H1 (cell line): ENCODE data around the gene EHBP1. TPM values are rescaled to one million over a fixed set of nuclear protein-coding genes. Genes with fewer than 3 reads are reported as not detected.

ENCODE experiments used
- CTCF ChIA-PET: fragments of 300-600 bp; sonication (Branson Sonifier 250); formaldehyde crosslinking; loops from one replicate; lab custom pipeline; 2021; ENCODE audit not compliant: partially characterized antibody; lab: Charles Lee
- POLR2A ChIA-PET: fragments of 300-600 bp; sonication (Branson Sonifier 250); formaldehyde crosslinking; loops from one replicate; lab custom pipeline; 2021; ENCODE audit warnings: inconsistent platforms; ENCODE audit not compliant: partially characterized antibody; lab: Charles Lee
- DNase-seq, 2 experiments: peaks; one replicate each; pipeline versions ENCODE4 v3.0.0 to v3.0.0-alpha.2; 2010 to 2022; ENCODE audit warnings: low spot score in 2 of 2, low read depth in 1 of 2, mixed read lengths in 1 of 2
- FAIRE-seq: peaks from 2 replicates; lab custom pipeline; 2011; peaks lifted over from hg19 to GRCh38; lab: Jason Lieb, UNC
- H2AFZ ChIP-seq: 2 replicates; pipeline ENCODE4 v1.8.1; 2012; ENCODE audit warnings: low read length, inconsistent platforms
- H2AK5ac ChIP-seq: 2 replicates; pipeline ENCODE4 v1.6.1; 2013; ENCODE audit warnings: low read depth, low read length
- H2BK120ac ChIP-seq: replicated peaks from 2 replicates; pipeline ENCODE3; 2013; ENCODE audit warnings: low read depth, low read length, inconsistent platforms
- H2BK12ac ChIP-seq: 2 replicates; pipeline ENCODE4 v1.6.1; 2013; ENCODE audit warnings: low read depth, low read length
- H2BK15ac ChIP-seq: 2 replicates; pipeline ENCODE4 v1.6.1; 2013; ENCODE audit warnings: low read length
- H2BK20ac ChIP-seq: 2 replicates; pipeline ENCODE4 v1.6.1; 2013; ENCODE audit warnings: low read length
- H2BK5ac ChIP-seq: 2 replicates; pipeline ENCODE4 v1.6.1; 2013; ENCODE audit warnings: low read depth, low read length
- H3K14ac ChIP-seq: 2 replicates; pipeline ENCODE4 v1.6.1; 2013; ENCODE audit warnings: inconsistent platforms; ENCODE audit not compliant: insufficient read length
- H3K18ac ChIP-seq: 2 replicates; pipeline ENCODE4 v1.6.1; 2013; ENCODE audit warnings: low read length; ENCODE audit errors: extremely low read depth
- H3K23ac ChIP-seq: 2 replicates; pipeline ENCODE4 v1.6.1; 2013; ENCODE audit warnings: inconsistent platforms; ENCODE audit not compliant: insufficient read length
- H3K23me2 ChIP-seq: 2 replicates; pipeline ENCODE4 v1.6.1; 2013; ENCODE audit warnings: low read depth, low read length
- H3K27ac ChIP-seq: 2 replicates; pipeline ENCODE4 v1.6.1; 2011; ENCODE audit warnings: low read depth, low read length, inconsistent platforms
- H3K27me3 ChIP-seq, 4 experiments: replicated peaks in 1 of 4; 1 replicate in 1 of 4; 2 replicates in 3 of 4; pipeline versions ENCODE4 v1.6.1 to v1.8.1; 2011 to 2013; ENCODE audit warnings: low read length in 3 of 4, mild to moderate bottlenecking in 3 of 4, inconsistent platforms in 2 of 4, mixed read lengths in 2 of 4, moderate library complexity in 1 of 4; ENCODE audit not compliant: control insufficient read depth in 3 of 4, insufficient read depth in 3 of 4; ENCODE audit errors: extremely low read depth in 1 of 4
- H3K36me3 ChIP-seq, 4 experiments: 2 replicates each; pipeline versions ENCODE4 v1.6.1 to v1.8.1; 2011 to 2013; ENCODE audit warnings: mild to moderate bottlenecking in 4 of 4, low read length in 3 of 4, moderate library complexity in 2 of 4, control low read depth in 1 of 4, inconsistent platforms in 1 of 4; ENCODE audit not compliant: insufficient read depth in 4 of 4, control insufficient read depth in 2 of 4
- H3K4ac ChIP-seq: replicated peaks from 2 replicates; pipeline ENCODE3; 2013; ENCODE audit warnings: low read length, low read depth, mixed read lengths, inconsistent platforms; ENCODE audit not compliant: insufficient read length
- H3K4me1 ChIP-seq, 4 experiments: replicated peaks in 1 of 4; 1 replicate in 1 of 4; 2 replicates in 3 of 4; pipeline versions ENCODE4 v1.6.1 to v1.8.1; 2011 to 2013; ENCODE audit warnings: low read length in 3 of 4, inconsistent platforms in 2 of 4, mixed read lengths in 1 of 4; ENCODE audit not compliant: insufficient read depth in 4 of 4, control insufficient read depth in 3 of 4
- H3K4me2 ChIP-seq, 2 experiments: 2 replicates each; pipeline versions ENCODE4 v1.6.1 to v1.8.1; 2011 to 2013; ENCODE audit warnings: low read depth in 2 of 2, low read length in 2 of 2, control low read depth in 1 of 2, inconsistent platforms in 1 of 2, mild to moderate bottlenecking in 1 of 2; ENCODE audit not compliant: insufficient read depth in 1 of 2
- H3K4me3 ChIP-seq, 4 experiments: fragments of 200-600, 300-600 bp in 1 of 4; sonication (generic), shearing (Covaris generic), sonication (Bioruptor Twin) in 1 of 4; 2 replicates each; pipeline versions ENCODE4 v1.5.1 to v1.8.1; 2011 to 2016; ENCODE audit warnings: low read length in 4 of 4, low read depth in 3 of 4, control low read depth in 2 of 4, inconsistent platforms in 2 of 4, mild to moderate bottlenecking in 2 of 4, mixed read lengths in 1 of 4, moderate library complexity in 1 of 4; ENCODE audit not compliant: insufficient read depth in 2 of 4; ENCODE audit errors: extremely low read depth in 1 of 4
- H3K56ac ChIP-seq: replicated peaks from 2 replicates; pipeline ENCODE3; 2013; ENCODE audit warnings: low read depth, mild to moderate bottlenecking, mixed read lengths, low read length, inconsistent platforms; ENCODE audit not compliant: insufficient read length
- H3K79me1 ChIP-seq: 2 replicates; pipeline ENCODE4 v1.6.1; 2013; ENCODE audit warnings: low read depth, low read length, control low read depth
- H3K79me2 ChIP-seq, 2 experiments: 2 replicates each; pipeline versions ENCODE4 v1.6.1 to v1.8.1; 2012 to 2013; ENCODE audit warnings: low read length in 2 of 2, mild to moderate bottlenecking in 2 of 2, inconsistent platforms in 1 of 2; ENCODE audit not compliant: insufficient read depth in 2 of 2, control insufficient read depth in 1 of 2
- H3K9ac ChIP-seq, 4 experiments: replicated peaks in 1 of 4; 1 replicate in 1 of 4; 2 replicates in 3 of 4; pipeline versions ENCODE4 v1.6.1 to v1.8.1; 2011 to 2013; ENCODE audit warnings: low read depth in 3 of 4, low read length in 3 of 4, control low read depth in 2 of 4, mild to moderate bottlenecking in 2 of 4, moderate library complexity in 2 of 4, inconsistent platforms in 1 of 4; ENCODE audit errors: extremely low read depth in 1 of 4
- H3K9me3 ChIP-seq, 2 experiments: 2 replicates each; pipeline versions ENCODE4 v1.6.1 to v1.8.1; 2012 to 2013; ENCODE audit warnings: mild to moderate bottlenecking in 2 of 2, moderate library complexity in 2 of 2, control low read depth in 1 of 2, inconsistent platforms in 1 of 2, low read depth in 1 of 2, low read length in 1 of 2, mixed read lengths in 1 of 2; ENCODE audit not compliant: insufficient read depth in 2 of 2
- H4K20me1 ChIP-seq, 2 experiments: replicated peaks in 1 of 2; 2 replicates each; pipeline versions ENCODE3 to v1.8.1; 2011 to 2013; ENCODE audit warnings: inconsistent platforms in 2 of 2, low read length in 2 of 2, mild to moderate bottlenecking in 1 of 2; ENCODE audit not compliant: insufficient read depth in 2 of 2, control insufficient read depth in 1 of 2
- H4K5ac ChIP-seq: 2 replicates; pipeline ENCODE4 v1.6.1; 2013; ENCODE audit warnings: low read length, low read depth, mixed read lengths, inconsistent platforms; ENCODE audit not compliant: insufficient read length
- H4K8ac ChIP-seq: 2 replicates; pipeline ENCODE4 v1.8.0; 2013; ENCODE audit warnings: mild to moderate bottlenecking, moderate library complexity, low read length, inconsistent platforms; ENCODE audit not compliant: insufficient read depth; ENCODE audit errors: extremely low read depth
- H4K91ac ChIP-seq: replicated peaks from 2 replicates; pipeline ENCODE3; 2013; ENCODE audit warnings: low read length, mixed read lengths, inconsistent platforms; ENCODE audit not compliant: insufficient read length
- ASH2L ChIP-seq: fragments of 200-600, 300-600 bp; sonication (generic); IDR thresholded peaks from one replicate; pipeline ENCODE4 v1.7.1; 2017; ENCODE audit warnings: low read length
- BCL11A ChIP-seq, 2 experiments: IDR thresholded peaks; one replicate each; pipeline ENCODE4 v1.6.1; 2011; ENCODE audit warnings: low read depth in 2 of 2, low read length in 2 of 2, mild to moderate bottlenecking in 2 of 2
- CBX8 ChIP-seq: fragments of 300-800, 300-1000 bp; sonication (generic); IDR thresholded peaks from 2 replicates; pipeline ENCODE4 v1.7.1; 2016; ENCODE audit warnings: low read depth, low read length, borderline replicate concordance
- CEBPB ChIP-seq: IDR thresholded peaks from 2 replicates; pipeline ENCODE4 v1.6.1; 2012; ENCODE audit warnings: low read depth, low read length
- EGR1 ChIP-seq: IDR thresholded peaks from 2 replicates; pipeline ENCODE4 v1.6.1; 2011; ENCODE audit warnings: low read depth, low read length, borderline replicate concordance
- FOSL1 ChIP-seq: IDR thresholded peaks from 2 replicates; pipeline ENCODE4 v1.6.1; 2011; ENCODE audit warnings: mild to moderate bottlenecking, low read depth, low read length, moderate library complexity; ENCODE audit not compliant: insufficient read depth
- MAFK ChIP-seq: IDR thresholded peaks from 2 replicates; pipeline ENCODE4 v1.6.1; 2012; ENCODE audit warnings: low read depth, mild to moderate bottlenecking, improper control_type of control experiment, low read length
- PHF8 ChIP-seq: fragments of 200-600 bp; sonication (generic); conservative IDR thresholded peaks from 2 replicates; pipeline ENCODE4 v1.7.1; 2012; ENCODE audit warnings: low read depth, mild to moderate bottlenecking, inconsistent platforms, low read length, moderate library complexity
- RBBP5 ChIP-seq: IDR thresholded peaks from 2 replicates; pipeline ENCODE4 v1.7.1; 2012; ENCODE audit warnings: low read depth, mild to moderate bottlenecking, inconsistent platforms, low read length, moderate library complexity, borderline replicate concordance
- RXRA ChIP-seq: IDR thresholded peaks from 2 replicates; pipeline ENCODE4 v1.6.1; 2011; ENCODE audit warnings: low read depth, mild to moderate bottlenecking, low read length, moderate library complexity; ENCODE audit not compliant: insufficient read depth
- SP1 ChIP-seq: IDR thresholded peaks from 2 replicates; pipeline ENCODE4 v1.6.1; 2011; ENCODE audit warnings: low read depth, low read length
- SP4 ChIP-seq: IDR thresholded peaks from 2 replicates; pipeline ENCODE4 v1.6.1; 2012; ENCODE audit warnings: low read length, inconsistent platforms
- WGBS, 2 experiments: shearing (Covaris generic) in 1 of 2; methylation state at CpG; one replicate each; pipeline versions ENCODE4 v1.1.6 to v1.1.7; 2013 to 2015; ENCODE audit warnings: low lambda C conversion rate in 2 of 2, mixed read lengths in 2 of 2, inconsistent platforms in 1 of 2, low coverage in 1 of 2, missing lambda C conversion rate in 1 of 2; ENCODE audit not compliant: insufficient replicate concordance in 2 of 2, insufficient coverage in 1 of 2, insufficient read length in 1 of 2; ENCODE audit errors: extremely low coverage in 1 of 2, missing lambda C conversion rate in 1 of 2; 5-methylcytosine and 5-hydroxymethylcytosine counted together
- polyA plus RNA-seq, 7 experiments: library from polyadenylated mRNA; depleted of rRNA in 3 of 7; stranded (reverse) in 5 of 7; unstranded in 2 of 7; fragments of >200 nt in 5 of 7; fragments of 200-250 nt in 2 of 7; gene quantifications; 1 replicate in 5 of 7; 2 replicates in 1 of 7; 4 replicates in 1 of 7; pipeline versions ENCODE4 v1.2.1 to v1.2.3, GENCODE V29; 2011 to 2013; ENCODE audit warnings: missing spikeins in 2 of 7, mixed read lengths in 2 of 7
- total RNA-seq: library from RNA; stranded (reverse); fragmentation: NEBNext Ultra II Directional; extraction: Animal tissue kit (Norgen Biotek cat#: 25700); gene quantifications from 2 replicates; pipeline ENCODE4 v1.2.1, GENCODE V29; 2021

The EHBP1 gene
- total and polyA plus RNA-seq, 2 of the 8 experiments (the other 6 are each of a cell fraction or from before 2014, with no cell fraction given): 12.0 to 64.1 TPM

DNA sequence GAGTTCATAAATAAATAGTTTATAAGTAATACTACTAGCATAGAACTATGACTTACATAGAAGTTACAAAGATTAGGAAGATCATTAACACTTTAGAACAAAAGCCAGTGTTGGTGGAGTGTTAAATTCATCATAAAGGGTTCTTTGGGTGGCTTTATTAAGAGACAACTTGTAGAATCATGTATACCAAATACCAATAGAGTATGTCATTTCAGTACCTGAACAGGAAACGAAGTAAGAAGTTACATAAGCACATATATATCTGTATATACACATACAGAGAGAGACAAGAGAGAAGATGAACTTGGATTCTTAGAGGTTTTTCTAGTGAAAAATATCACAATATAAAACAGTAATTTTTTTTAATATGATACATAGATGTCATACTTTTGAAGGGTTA lies 262.7 kb downstream of the EHBP1 start:
- Histone ChIP-seq H3K9me3 (no peaks in the 10 kb centered on the region), H4K5ac (no peak overlapping the region), H3K14ac (no peak overlapping the region), H3K27ac (no peak overlapping the region), H3K23ac (no peak overlapping the region), H3K79me1 (no peaks in the 10 kb centered on the region), H2AFZ (no peak overlapping the region), H3K56ac (no peak overlapping the region), H2AK5ac (no peak overlapping the region), H2BK20ac (no peak overlapping the region), H2BK120ac (no peak overlapping the region), H3K4me1 (peaks cover 0 to 3% (median 0%) of the 10 kb centered on the region in 4 experiments; a peak in 1 of 7 replicates), H3K4ac (no peak overlapping the region), H4K91ac (no peak overlapping the region), H3K27me3 (no peaks in the 10 kb centered on the region), H3K79me2 (no peaks in the 10 kb centered on the region), H3K9ac (no peak overlapping the region), H3K18ac (no peak overlapping the region), H3K23me2 (no peaks in the 10 kb centered on the region), H2BK15ac (no peak overlapping the region), H3K4me2 (no peak overlapping the region), H3K36me3 (no peaks in the 10 kb centered on the region), H4K8ac (no peak overlapping the region), H2BK5ac (no peak overlapping the region), H3K4me3 (no peak overlapping the region), H4K20me1 (no peaks in the 10 kb centered on the region), H2BK12ac (no peak overlapping the region)
- no peak for TF ChIP-seq BCL11A (IDR thresholded peaks at IDR 0.05; ENCODE audit: low read depth in 2 of 2, low read length in 2 of 2)
- TF ChIP-seq RBBP5: no peak
- no peak for TF ChIP-seq SP1
- no peak for TF ChIP-seq RXRA
- no peak for TF ChIP-seq MAFK
- TF ChIP-seq CEBPB: no peak
- no peak for TF ChIP-seq CBX8
- no peak for TF ChIP-seq ASH2L
- no peak for TF ChIP-seq FOSL1
- no peak for TF ChIP-seq EGR1
- TF ChIP-seq PHF8: no peak
- no peak for TF ChIP-seq SP4
- DNase-seq (no peak), FAIRE-seq (no peak)
- POLR2A ChIA-PET: no interaction called here
- CTCF ChIA-PET: no interaction called here
- 88% methylated on average over 1 of the region's 1 CpG; no CpG with 5 or more reads in 1 of the 2 experiments for WGBS, 2 experiments
